EL (cell line): Measurements from ENCODE around the gene NCBP3.

Source experiments
- DNase-seq: peaks from one replicate; pipeline ENCODE4 v3.0.0-alpha.2; 2016

NCBP3 gene

GRCh38 chr17:3845621-3846436 lies at the start of gene NCBP3:
Gene NCBP3, minus strand, starts transcription at chr17:3846246. Its CDS starts 23 bp downstream, at chr17:3846223.
- peak; percentile 92 for DNase-seq

DNA sequence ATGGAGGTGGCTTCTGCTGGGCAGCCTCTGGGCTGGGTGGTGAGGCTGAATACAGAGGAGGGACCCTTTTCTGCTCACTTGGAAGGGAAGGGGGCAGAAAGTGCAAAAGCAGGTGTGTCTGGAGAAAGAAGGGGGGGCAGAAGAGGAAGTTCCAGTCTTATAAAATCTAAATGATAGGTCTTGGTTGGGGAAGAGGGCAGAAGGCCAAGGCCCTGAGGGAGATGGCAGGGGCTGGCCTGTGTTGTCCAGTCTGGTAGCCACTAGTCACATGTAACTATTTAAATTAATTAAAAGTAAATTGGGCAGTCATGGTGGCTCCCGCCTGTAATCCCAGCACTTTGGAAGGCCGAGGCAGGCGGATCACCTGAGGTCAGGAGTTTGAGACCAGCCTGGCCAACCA lies 49.3 kb upstream of the NCBP3 start:
- DNase-seq = no peak

DNA sequence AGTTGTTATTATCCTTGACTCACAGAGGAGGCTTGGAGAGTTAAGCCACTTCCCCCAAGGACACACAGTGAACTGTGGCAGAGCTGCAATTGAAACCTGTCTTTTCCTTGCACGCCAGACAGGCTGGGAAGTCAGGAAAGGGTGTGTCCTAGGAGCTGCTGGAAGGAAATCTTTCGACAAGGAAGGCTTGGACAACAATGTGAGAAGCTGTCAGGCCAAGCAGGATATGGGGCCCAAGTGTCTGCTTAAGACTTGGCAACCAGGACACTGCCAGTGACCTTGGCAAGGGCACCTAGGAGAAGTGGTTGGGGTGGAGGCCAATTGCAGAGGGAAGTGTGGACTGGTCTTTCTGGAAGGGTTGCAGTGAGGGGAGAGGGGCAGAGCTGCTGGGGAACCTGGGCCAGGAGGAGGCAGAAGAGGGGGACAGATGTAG lies 48.9 kb upstream of the NCBP3 start:
- DNase-seq = peak; percentile 23

- no peak for DNase-seq
Observed at GRCh38 chr17:3894188-3894587, 48.1 kb upstream of the NCBP3 start.

GRCh38 chr17:3893720-3894116 lies 47.7 kb upstream of the NCBP3 start:
- DNase-seq = no peak

DNA sequence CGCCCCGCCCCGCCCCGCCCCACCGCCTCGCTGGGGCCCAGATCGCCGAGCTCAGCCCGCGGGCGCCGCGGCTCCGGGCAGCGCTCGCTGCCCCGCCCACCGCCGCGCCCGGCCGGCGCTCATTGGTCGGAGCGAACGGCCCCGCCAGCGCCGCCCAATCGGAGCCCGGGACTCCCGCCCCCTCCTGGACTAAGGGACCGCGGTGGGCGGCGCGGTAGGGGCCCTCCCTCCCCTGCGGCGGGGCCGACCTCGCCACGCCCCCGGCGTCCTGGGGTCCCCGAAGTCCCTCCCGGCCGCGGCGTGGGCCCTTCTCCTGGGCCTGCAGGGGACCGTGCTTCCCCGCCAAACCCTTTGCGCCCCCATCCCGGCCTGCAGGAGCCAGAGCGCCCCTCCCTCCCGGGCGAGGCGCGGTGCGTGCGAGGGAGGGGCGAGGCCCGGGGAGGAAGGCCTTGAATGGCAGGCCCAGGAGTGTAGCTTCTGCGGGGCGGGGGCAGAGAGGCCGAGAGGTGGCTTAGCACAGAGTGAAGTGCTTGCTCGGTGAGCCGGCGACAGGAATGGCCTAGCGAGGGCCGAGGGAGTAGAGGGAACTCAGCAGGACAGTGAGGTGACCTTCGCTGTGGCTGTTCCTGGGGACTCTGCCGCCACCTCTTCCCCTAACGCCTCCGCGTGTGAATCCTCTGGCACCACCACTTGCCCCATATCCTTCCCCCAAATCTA lies 47.1 kb upstream of the NCBP3 start, which contains the start of gene CAMKK1:
CAMKK1 (minus strand) TSS at position 51 of the 717 bp plus-strand sequence. CDS start 7,366 bp downstream, outside the sequence.
- DNase-seq = peak; percentile 88

DNA sequence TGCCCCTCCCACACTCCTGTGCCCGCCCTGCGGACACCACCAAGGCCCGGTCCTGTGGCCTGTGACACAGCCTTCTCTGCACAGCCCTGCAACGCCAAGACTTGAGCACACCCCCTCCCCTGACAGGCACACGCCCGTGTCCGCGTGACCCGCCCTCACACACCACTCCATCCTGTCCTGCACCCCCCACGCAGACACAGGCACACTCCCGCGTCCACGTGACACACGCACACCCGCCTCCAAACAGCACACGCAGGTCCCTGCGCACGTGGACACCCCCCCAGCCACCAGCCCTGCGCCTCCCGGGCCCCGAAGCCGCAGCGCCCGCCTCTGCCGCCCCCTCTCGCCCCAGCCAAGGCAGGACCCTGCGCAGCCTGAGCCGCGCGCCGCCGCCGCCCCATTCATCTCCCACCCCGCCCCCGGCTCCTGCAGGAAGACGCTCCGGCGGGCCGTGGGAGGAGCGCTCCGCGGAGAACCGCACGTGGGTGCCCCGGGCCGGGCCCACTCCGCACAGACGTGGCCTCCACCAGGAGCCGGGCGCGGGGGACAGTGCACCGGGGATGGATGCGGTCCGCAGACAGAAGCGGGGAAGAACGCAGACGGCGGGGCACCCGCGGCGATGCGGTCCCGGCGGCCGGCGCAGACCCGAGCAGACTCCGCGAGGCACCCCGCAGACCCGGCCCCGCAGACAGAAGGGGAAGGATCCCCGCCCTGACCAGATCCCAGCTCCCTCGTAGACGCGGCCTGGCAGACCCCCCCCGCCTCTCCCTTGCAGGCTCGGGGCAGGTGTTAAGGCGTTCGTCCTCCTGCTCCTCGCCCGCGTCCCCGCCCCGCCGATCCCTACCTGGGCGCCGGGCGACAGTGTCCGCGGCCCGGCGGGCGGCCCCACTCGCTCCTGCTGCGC lies 46.3 kb upstream of the NCBP3 start:
- peak; percentile 77 for DNase-seq

DNA sequence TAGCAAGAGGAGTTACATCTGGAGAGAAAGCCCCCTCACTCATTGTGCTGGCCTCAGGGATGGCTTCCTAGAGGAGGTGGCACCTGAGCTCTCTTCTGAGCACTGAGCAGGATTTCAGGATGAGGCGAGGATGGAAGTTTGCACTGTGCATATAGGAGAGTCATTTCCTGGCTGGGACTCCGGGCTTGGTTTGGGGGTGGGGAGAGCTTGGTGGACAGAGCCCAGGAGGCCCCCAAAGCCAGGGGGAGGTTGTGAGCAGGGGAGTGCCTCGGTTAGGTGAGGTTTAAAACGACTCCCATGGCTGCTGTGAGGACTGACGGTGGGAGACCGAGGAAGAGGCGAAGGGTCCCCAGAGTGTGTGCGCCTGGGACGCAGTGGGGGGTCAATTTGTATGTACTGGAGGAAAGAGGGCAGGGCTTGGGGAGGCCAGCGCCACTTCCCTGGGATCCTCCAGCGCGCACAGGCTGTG lies 45.6 kb upstream of the NCBP3 start:
- peak; percentile 35 for DNase-seq

GRCh38 chr17:3890878-3891219 lies 44.8 kb upstream of the NCBP3 start:
- DNase-seq = no peak

GRCh38 chr17:3890082-3890877 lies 44.2 kb upstream of the NCBP3 start:
- peak; percentile 95 for DNase-seq

DNA sequence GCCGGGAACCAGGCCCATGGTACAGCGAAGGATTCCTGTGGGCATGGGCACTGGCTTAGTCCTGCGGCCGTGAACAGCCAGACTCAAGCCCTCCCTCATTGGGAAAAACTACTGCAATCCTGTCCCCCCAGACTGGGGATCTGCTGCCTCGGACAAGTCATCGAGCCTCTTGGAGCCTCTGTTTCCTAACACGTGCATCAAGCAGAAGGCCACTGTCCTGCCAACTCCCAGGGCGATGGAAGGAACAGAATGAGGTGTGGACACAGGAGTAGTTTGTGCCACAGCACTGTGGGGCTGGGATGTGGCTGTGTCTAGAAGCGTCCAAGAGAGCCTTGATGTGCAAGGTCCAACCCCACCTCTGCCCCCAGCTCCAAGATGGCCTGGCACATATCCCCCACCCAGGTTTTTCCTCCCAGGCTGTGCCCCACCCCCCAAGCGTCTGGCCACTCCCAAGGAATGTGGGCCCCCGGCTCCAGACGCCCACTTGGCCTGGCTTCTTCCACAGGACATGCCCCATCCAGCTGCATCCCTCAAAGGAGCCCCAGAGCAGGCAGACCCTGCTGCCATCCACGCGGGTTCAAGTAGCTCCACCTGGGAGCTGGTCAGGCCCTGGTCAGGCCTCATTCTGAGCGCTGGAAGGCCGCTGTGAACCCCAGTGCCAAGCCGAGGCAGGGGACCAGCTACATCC lies 43.4 kb upstream of the NCBP3 start:
- no peak for DNase-seq

DNA sequence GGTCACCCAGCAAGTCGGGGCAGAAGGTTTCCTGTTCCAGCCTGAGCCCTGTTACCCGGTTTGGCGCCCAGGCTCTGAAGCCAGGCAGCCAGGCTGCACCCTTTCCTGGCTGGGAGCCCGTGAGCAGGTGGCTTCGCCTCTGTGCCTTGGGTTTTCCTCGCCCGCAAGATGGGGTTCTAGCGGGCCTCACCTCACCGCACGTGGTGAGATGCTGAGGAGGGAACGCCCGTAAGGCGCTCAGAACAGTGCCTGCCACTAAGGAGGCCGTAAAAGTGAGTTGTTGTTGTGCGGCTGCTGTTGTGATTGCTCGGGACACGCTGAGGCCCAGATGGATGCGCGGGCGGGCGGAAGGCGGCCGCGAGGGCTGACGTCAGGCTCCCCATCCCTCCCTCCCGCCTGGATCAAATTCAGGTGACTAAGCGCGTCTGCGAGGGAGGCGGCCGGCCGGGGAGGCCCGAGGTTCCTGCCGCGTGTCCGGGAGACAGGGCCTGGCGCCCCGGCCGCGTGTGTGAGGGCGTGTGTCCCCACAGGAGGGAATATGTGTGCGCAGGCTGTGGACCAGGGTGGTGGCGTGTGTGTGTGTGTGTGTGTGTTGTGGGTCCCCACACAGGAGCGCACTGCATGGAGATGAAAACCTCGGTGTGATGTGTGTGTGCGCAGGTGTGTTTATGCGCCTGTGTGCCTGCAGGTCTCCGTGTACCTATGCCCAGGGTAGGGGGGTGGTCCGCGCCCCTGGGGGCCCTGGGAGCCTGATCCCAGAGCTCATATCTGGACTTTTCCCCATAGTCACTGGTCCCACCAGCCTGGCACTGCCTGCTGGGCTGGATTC lies 42.5 kb upstream of the NCBP3 start:
- DNase-seq = peak; percentile 95

- DNase-seq = no peak
Observed at GRCh38 chr17:3887804-3888203, 41.8 kb upstream of the NCBP3 start.

DNA sequence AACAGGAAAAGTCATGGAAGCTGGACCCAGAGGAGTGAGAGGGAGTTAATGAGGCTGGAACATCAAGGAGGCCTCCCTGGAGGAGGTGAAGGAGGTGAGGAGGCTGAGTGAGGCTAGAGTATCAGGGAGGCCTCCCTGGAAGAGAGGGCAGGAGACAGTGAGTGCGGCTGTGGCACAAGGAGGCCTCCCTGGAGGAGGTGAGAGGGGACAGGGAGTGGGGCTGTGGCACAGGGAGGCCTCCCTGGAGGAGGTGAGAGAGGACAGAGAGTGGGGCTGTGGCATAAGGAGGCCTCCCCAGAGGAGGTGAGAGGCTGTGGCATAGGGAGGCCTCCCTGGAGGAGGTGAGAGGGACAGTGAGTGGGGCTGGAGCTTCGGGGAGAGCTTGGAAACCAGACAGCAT lies 41.3 kb upstream of the NCBP3 start:
- no peak for DNase-seq

DNA sequence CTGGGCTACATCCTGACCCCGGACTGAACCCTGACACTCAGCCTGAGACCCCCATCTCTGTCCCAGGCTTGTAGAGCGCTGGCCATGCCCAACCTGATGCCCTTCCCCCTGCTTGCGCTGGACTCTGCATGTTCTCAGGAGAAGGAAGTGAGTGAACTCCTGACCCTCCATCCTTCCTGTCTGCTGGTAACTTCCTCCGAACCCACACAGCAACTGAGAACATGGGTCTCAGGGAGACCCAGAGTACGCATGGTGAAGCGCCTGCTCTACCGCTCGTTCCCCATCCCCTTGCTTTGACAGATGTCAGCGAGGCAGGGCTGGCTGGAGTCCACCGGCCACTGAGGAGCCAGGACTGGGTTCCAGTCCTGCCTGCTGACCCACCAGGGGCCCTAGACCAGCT lies 40.7 kb upstream of the NCBP3 start:
- no peak for DNase-seq

DNA sequence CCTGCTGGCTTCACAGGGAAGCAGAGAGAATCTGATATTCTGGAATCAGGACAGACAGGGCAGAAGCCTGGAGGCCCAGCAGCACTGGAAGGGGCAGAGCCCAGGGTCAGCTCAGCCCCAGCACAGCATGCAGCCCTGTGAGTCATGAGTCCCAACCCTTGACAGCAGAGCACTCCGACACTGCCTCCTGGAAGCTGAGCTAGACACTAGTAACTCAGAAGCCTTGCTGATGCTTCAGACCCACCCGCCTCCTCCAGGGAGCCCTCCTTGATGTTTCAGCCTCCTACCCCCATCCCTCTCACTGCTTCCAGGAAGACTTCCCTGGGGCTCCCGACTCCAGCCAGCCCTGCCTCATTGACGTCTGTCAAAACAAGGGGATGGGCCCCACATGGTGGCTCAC lies 39.9 kb upstream of the NCBP3 start:
- DNase-seq = peak; percentile 75

GRCh38 chr17:3885271-3885670 lies 39.2 kb upstream of the NCBP3 start:
- DNase-seq = no peak

- DNase-seq = no peak
Observed at GRCh38 chr17:3884188-3884587, 38.1 kb upstream of the NCBP3 start.

GRCh38 chr17:3882276-3882675 lies 36.2 kb upstream of the NCBP3 start:
- no peak for DNase-seq

DNA sequence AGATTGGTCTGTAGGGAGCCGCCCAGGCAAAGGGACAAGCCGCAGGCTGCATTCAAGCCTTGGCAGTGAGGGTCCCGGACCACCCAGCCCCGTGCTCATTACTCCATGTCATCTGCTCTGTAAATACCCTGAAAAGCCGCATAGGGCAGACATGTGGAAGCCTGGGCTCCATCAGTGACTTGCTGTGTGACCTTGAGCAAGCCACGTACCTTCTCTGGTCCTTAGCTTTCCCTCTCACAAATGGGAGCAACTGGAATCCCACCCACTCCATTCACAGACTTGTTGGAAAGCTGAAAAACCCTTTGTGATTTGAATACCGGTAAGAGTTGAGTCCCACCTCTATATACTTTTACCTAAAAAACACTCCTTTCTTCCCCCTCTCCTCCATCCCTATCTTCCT lies 34.9 kb upstream of the NCBP3 start:
- no peak for DNase-seq
